Gastroesophageal sphincter (tissue), 3 donors: Measurements from ENCODE around the gene ILK.

Experiments used
- CTCF ChIP-seq, 4 experiments: fragments of 200-600 bp in 2 of 4; fragments of 450-650 bp in 2 of 4; sonication (generic) in 1 of 4; IDR thresholded peaks; one replicate each; pipeline ENCODE4 v1.5.1; 2017 to 2019; ENCODE audit warnings: antibody characterized with exemption in 4 of 4, mild to moderate bottlenecking in 2 of 4, moderate library complexity in 2 of 4
- EP300 ChIP-seq: sonication (generic); formaldehyde crosslinking; IDR thresholded peaks from one replicate; pipeline ENCODE4 v1.6.1; 2017; ENCODE audit warnings: antibody characterized with exemption, mild to moderate bottlenecking
- POLR2A ChIP-seq, 2 donors: fragments of 450-650 bp; IDR thresholded peaks; one replicate each; pipeline ENCODE4 v1.6.1; 2017; ENCODE audit warnings: antibody characterized with exemption in 2 of 2, mild to moderate bottlenecking in 2 of 2, moderate library complexity in 1 of 2
- POLR2AphosphoS5 ChIP-seq: sonication (generic); formaldehyde crosslinking; IDR thresholded peaks from one replicate; pipeline ENCODE4 v1.6.1; 2017; ENCODE audit warnings: antibody characterized with exemption

GRCh38 chr11:6554828-6555706 lies 48.5 kb upstream of the ILK start:
- no peak for TF ChIP-seq POLR2A (IDR thresholded peaks at IDR 0.05)
- TF ChIP-seq CTCF (IDR thresholded peaks at IDR 0.05): no peak
- no peak for TF ChIP-seq POLR2AphosphoS5
- no peak for TF ChIP-seq EP300
